Tibial artery (tissue), 4 donors: Measurements from ENCODE around the gene SMYD3.

ENCODE experiments used
- DNase-seq, 2 donors: peaks; one replicate each; pipeline ENCODE4 v3.0.0-alpha.2; 2019
- H3K27ac ChIP-seq, 2 donors: fragments of 200-600 bp; sonication (generic) in 1 of 2; 1 replicate in 1 of 2; 2 replicates in 1 of 2; pipeline ENCODE4 v1.5.1; 2018 to 2019; ENCODE audit warnings: mild to moderate bottlenecking in 1 of 2
- H3K27me3 ChIP-seq, 2 donors: fragments of 200-600 bp; sonication (generic) in 1 of 2; one replicate each; pipeline versions ENCODE4 v1.5.1 to v1.6.0; 2016 to 2019
- H3K36me3 ChIP-seq, 3 donors: fragments of 200-600 bp; sonication (generic) in 2 of 3; one replicate each; pipeline ENCODE4 v1.5.1; 2016 to 2019; ENCODE audit warnings: mild to moderate bottlenecking in 2 of 3
- H3K4me1 ChIP-seq, 4 donors: fragments of 200-600 bp; sonication (generic) in 2 of 4; 1 replicate in 3 of 4; 2 replicates in 1 of 4; pipeline ENCODE4 v1.5.1; 2016 to 2019
- H3K4me3 ChIP-seq, 2 donors: fragments of 200-600 bp; sonication (generic) in 1 of 2; 1 replicate in 1 of 2; 2 replicates in 1 of 2; pipeline ENCODE4 v1.5.1; 2018 to 2019; ENCODE audit warnings: mild to moderate bottlenecking in 2 of 2
- H3K9me3 ChIP-seq, 3 donors: fragments of 200-600 bp; sonication (generic) in 1 of 3; one replicate each; pipeline ENCODE4 v1.5.1; 2016 to 2019
- CTCF ChIP-seq, 2 experiments: fragments of 200-600 bp in 1 of 2; fragments of 450-650 bp in 1 of 2; IDR thresholded peaks; one replicate each; pipeline ENCODE4 v1.5.1; 2017 to 2019; ENCODE audit warnings: antibody characterized with exemption in 2 of 2, mild to moderate bottlenecking in 1 of 2, moderate library complexity in 1 of 2
- intact Hi-C: fragments of 100-400 bp; cut with DNase I; formaldehyde crosslinking; loops from one replicate; pipeline ENCODE4 v1.15.0; 2023; ENCODE audit warnings: low total_unique reads

The SMYD3 gene

GRCh38 chr1:245968775-245969174 is 538.3 kb downstream of the SMYD3 start:
- no peaks in the 10 kb centered on the region for H3K27me3 ChIP-seq
- H3K36me3 ChIP-seq = no peaks in the 10 kb centered on the region
- no peaks in the 10 kb centered on the region for H3K4me1 ChIP-seq
- no peak overlapping the region for H3K4me3 ChIP-seq
- intact Hi-C loops = no loop called here
- no peaks in the 10 kb centered on the region for H3K9me3 ChIP-seq
- H3K27ac ChIP-seq = no peak overlapping the region
- DNase-seq = no peak
- no peak for TF ChIP-seq CTCF (IDR thresholded peaks at IDR 0.05)

- TF ChIP-seq CTCF (IDR thresholded peaks at IDR 0.05) = no peak
Observed at GRCh38 chr1:245965398-245965797, 541.7 kb downstream of the SMYD3 start.

GRCh38 chr1:245963649-245964048 is 543.4 kb downstream of the SMYD3 start:
- DNase-seq = no peak
- Histone ChIP-seq H3K4me3 (no peak overlapping the region), H3K27ac (no peak overlapping the region), H3K36me3 (no peaks in the 10 kb centered on the region), H3K4me1 (no peaks in the 10 kb centered on the region), H3K9me3 (no peaks in the 10 kb centered on the region), H3K27me3 (no peaks in the 10 kb centered on the region)
- no peak for TF ChIP-seq CTCF (IDR thresholded peaks at IDR 0.05)
- intact Hi-C loops = no loop called here

More at GRCh38 chr1:245965398-245965797, 541.7 kb downstream of the SMYD3 start:
- H3K9me3 ChIP-seq = no peaks in the 10 kb centered on the region
- no peaks in the 10 kb centered on the region for H3K4me1 ChIP-seq
- no peak overlapping the region for H3K27ac ChIP-seq
- DNase-seq = no peak
- no peaks in the 10 kb centered on the region for H3K36me3 ChIP-seq
- intact Hi-C loops = no loop called here
- no peaks in the 10 kb centered on the region for H3K27me3 ChIP-seq
- no peak overlapping the region for H3K4me3 ChIP-seq

- intact Hi-C loops = no loop called here
Observed at GRCh38 chr1:245962453-245962852, 544.6 kb downstream of the SMYD3 start.

GRCh38 chr1:245961137-245961540 is 545.9 kb downstream of the SMYD3 start:
- no peaks in the 10 kb centered on the region for H3K9me3 ChIP-seq
- H3K36me3 ChIP-seq = no peaks in the 10 kb centered on the region
- intact Hi-C loops = no loop called here
- no peaks in the 10 kb centered on the region for H3K27me3 ChIP-seq
- H3K4me1 ChIP-seq = no peaks in the 10 kb centered on the region
- H3K27ac ChIP-seq = no peak overlapping the region
- no peak for TF ChIP-seq CTCF (IDR thresholded peaks at IDR 0.05)
- no peak overlapping the region for H3K4me3 ChIP-seq
- no peak for DNase-seq

More at GRCh38 chr1:245962453-245962852, 544.6 kb downstream of the SMYD3 start:
- no peaks in the 10 kb centered on the region for H3K9me3 ChIP-seq
- H3K4me1 ChIP-seq = no peaks in the 10 kb centered on the region
- H3K4me3 ChIP-seq = no peak overlapping the region
- no peak for DNase-seq
- no peaks in the 10 kb centered on the region for H3K36me3 ChIP-seq
- no peaks in the 10 kb centered on the region for H3K27me3 ChIP-seq
- H3K27ac ChIP-seq = no peak overlapping the region
- no peak for TF ChIP-seq CTCF (IDR thresholded peaks at IDR 0.05)

GRCh38 chr1:245960171-245960570 is 546.9 kb downstream of the SMYD3 start:
- Histone ChIP-seq H3K4me3 (no peak overlapping the region), H3K27ac (no peak overlapping the region), H3K4me1 (no peaks in the 10 kb centered on the region), H3K9me3 (no peaks in the 10 kb centered on the region), H3K36me3 (no peaks in the 10 kb centered on the region), H3K27me3 (no peaks in the 10 kb centered on the region)
- DNase-seq = no peak
- no peak for TF ChIP-seq CTCF (IDR thresholded peaks at IDR 0.05)
- intact Hi-C loops = no loop called here
